ENCODE results near the gene MARCOL.
"Not testable (repeated sequence)": the region's sequence is repeated elsewhere in the genome, so short reads cannot be mapped to it uniquely, and the experiment has no call there.

MARCOL gene

DNA sequence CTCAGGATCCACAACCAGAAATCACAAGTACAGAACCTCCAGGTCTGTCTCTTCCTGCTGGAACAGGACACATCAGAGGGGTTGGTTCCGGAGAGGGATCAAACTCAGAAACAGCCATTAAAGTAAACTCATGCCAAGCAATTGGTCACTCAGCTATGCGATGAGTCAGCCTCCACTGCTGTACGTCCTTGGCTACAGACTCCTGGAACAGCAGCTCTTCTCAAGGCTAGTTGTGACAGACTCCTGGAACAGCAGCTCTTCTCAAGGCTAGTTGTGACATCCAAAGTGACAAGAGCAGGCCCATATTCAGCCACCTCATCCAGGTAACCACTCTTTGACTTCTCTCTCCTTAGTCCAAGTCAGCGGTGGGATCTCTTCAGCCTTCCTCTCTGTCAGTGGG, 30.2 kb downstream of the MARCOL start, which contains the start of gene SPINK13:
Gene SPINK13 (plus strand): TSS at position 229 of the 400 bp plus-strand sequence. CDS start 1,279 bp downstream, outside the sequence.
- DNase-seq, result no peak

DNA sequence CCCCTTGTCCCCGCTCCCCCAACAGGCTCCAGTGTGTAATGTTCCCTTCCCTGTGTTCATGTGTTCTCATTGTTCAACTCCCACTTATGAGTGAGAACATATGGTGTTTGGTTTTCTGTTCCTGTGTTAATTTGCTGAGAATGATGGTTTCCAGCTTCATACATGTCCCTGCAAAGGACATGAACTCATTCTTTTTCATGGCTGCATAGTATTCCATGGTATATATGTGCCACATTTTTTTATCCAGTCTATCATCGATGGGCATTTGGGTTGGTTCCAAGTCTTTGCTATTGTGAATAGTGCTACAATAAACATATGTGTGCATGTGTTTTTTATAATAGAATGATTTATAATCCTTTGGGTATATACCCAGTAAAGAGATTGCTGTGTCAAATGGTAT, 36.8 kb downstream of the MARCOL start:
- DNase-seq, result not testable (repeated sequence)

DNA sequence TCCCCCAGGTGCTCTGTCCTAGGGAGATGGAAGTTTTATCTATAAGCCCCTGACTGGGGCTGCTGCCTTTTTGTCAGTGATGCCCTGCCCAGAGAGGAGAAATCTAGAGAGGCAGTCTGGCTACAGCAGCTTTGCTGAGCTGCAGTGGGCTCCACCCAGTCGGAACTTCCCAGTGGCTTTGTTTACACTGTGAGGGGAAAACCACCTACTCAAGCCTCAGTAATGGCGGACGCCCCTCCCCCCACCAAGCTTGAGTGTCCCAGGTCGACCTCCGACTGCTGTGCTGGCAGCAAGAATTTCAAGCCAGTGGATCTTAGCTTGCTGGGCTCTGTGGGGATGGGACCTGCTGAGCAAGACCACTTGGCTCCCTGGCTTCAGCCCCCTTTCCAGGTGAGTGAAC, 42.6 kb downstream of the MARCOL start:
- DNase-seq, result not testable (repeated sequence)

DNA sequence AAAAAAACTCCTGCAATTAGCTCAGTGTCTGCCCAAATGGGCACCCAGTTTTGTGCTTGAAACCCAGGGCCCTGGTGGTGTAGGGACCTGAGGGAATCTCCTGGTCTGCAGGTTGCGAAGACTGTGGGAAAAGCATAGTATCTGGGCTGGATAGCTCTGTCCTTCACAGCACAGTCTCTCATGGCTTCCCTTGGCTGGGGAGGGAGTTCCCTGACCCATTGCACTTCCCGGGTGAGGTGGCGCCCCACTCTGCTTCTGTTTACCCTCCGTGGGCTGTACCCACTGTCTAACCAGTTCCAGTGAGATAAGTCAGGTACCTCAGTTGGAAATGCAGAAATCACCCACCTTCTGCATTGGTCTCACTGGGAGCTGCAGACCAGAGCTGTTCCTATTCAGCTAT, 43.0 kb downstream of the MARCOL start:
- not testable (repeated sequence) for DNase-seq

DNA sequence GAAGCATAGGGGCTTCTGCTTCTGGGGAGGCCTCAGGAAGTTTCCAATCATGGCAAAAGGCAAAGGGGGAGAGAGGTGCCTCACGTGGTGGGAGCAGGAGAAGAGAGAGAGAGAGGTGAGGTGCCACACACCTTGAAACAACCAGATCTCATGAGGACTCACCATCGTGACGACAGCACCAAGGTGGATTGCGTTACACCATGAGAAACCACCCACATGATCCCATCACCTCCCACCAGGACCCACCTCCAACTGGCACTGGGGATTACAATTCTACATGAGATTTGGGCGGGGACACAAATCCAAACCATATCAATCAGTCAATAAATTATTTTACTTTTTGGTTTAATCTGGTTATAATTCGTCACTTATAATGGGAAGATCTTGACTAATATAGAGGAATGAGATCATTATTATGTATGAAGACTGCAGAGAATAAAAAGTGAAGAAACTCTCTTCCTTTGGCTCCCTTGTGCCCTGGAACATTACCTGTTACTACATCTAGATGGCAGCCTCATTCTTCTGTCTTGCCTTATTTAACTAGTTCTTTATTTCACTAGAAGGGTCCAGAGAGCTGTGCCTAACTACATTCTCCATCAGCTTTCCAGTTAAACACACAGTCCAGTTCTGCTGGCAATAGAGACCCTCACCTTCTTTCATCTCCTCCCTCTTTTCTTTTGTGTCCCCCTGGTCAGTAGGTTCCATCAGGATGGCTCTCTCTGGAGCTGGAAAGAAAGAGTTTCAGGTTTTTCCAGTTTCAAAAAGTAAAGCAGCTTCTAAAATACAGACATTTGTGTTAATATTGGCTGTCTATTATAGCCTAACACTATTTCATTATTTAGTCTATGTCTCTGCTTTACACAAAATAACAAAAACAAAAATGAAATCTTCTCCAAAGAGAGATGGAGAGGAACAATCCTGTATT, 52.2 kb downstream of the MARCOL start:
- DNase-seq, result peak; percentile 21 to 30

Measured in NCI-H2081 (cell line).